Stimulated activated memory B cell treated with anti-CD40 and anti-IgM and Interleukin-4, amounts not matched to agents 10 μg/mL and 1 μg/mL and 100 μg/mL, for 72 hours (primary cell): ENCODE data around the gene USP28.
"Not testable (repeated sequence)": the region's sequence is repeated elsewhere in the genome, so short reads cannot be mapped to it uniquely, and the experiment has no call there.

ENCODE experiments used
- ATAC-seq: fragments of 150-1000 bp; cut with Tn5 transposase; 2 replicates; pipeline ENCODE4 v1.10.0; 2021
- H3K27ac Mint-ChIP-seq: one replicate; pipeline ENCODE4 v1.8.0; 2022; ENCODE audit warnings: mild to moderate bottlenecking, mixed read lengths
- H3K27me3 Mint-ChIP-seq: one replicate; pipeline ENCODE4 v1.8.0; 2022; ENCODE audit warnings: mixed read lengths
- H3K36me3 Mint-ChIP-seq: one replicate; pipeline ENCODE4 v1.8.0; 2022; ENCODE audit warnings: mixed read lengths
- H3K4me1 Mint-ChIP-seq: one replicate; pipeline ENCODE4 v1.8.0; 2022; ENCODE audit warnings: mixed read lengths
- H3K4me3 Mint-ChIP-seq: one replicate; pipeline ENCODE4 v1.8.0; 2022; ENCODE audit warnings: mild to moderate bottlenecking, moderate library complexity, mixed read lengths
- H3K9me3 Mint-ChIP-seq: one replicate; pipeline ENCODE4 v1.8.0; 2022; ENCODE audit warnings: mixed read lengths

Gene USP28

GRCh38 chr11:113875234-113876073 lies at the start of gene USP28:
Gene USP28, minus strand, starts transcription at chr11:113875572. Its CDS starts 71 bp downstream, at chr11:113875501.
- peaks cover 19% of the 10 kb centered on the region for H3K36me3 Mint-ChIP-seq
- peak within 1 kb of the TSS; percentile 86 for H3K27ac Mint-ChIP-seq
- peaks cover 62% of the 10 kb centered on the region for H3K4me1 Mint-ChIP-seq
- H3K9me3 Mint-ChIP-seq: peaks cover 3% of the 10 kb centered on the region
- ATAC-seq: peak; percentile 93
- peak within 1 kb of the TSS; percentile 93 for H3K4me3 Mint-ChIP-seq
- no peaks in the 10 kb centered on the region for H3K27me3 Mint-ChIP-seq

GRCh38 chr11:113923572-113923971 lies 48.2 kb upstream of the USP28 start:
- ATAC-seq: no peak
- H3K4me3 Mint-ChIP-seq: no peak overlapping the region
- peaks cover 15% of the 10 kb centered on the region for H3K4me1 Mint-ChIP-seq
- no peaks in the 10 kb centered on the region for H3K36me3 Mint-ChIP-seq
- no peaks in the 10 kb centered on the region for H3K9me3 Mint-ChIP-seq
- H3K27me3 Mint-ChIP-seq: peaks cover 9% of the 10 kb centered on the region
- H3K27ac Mint-ChIP-seq: no peak overlapping the region

- peaks cover 19% of the 10 kb centered on the region for H3K4me1 Mint-ChIP-seq
- not testable (repeated sequence) for ATAC-seq, H3K9me3 Mint-ChIP-seq, H3K4me3 Mint-ChIP-seq, H3K27me3 Mint-ChIP-seq, H3K27ac Mint-ChIP-seq, H3K36me3 Mint-ChIP-seq
Observed at GRCh38 chr11:113911491-113911890, 36.1 kb upstream of the USP28 start.

GRCh38 chr11:113908098-113908497 lies 32.7 kb upstream of the USP28 start:
- Mint-ChIP-seq H3K27ac (peak overlapping the region; percentile 47), H3K27me3 (no peaks in the 10 kb centered on the region), H3K9me3 (no peaks in the 10 kb centered on the region), H3K4me1 (peaks cover 19% of the 10 kb centered on the region), H3K36me3 (no peaks in the 10 kb centered on the region), H3K4me3 (no peak overlapping the region)
- ATAC-seq: no peak

GRCh38 chr11:113907681-113908080 lies 32.3 kb upstream of the USP28 start:
- no peak overlapping the region for H3K4me3 Mint-ChIP-seq
- H3K4me1 Mint-ChIP-seq: peaks cover 19% of the 10 kb centered on the region
- ATAC-seq: no peak
- H3K9me3 Mint-ChIP-seq: no peaks in the 10 kb centered on the region
- peak overlapping the region; percentile 47 for H3K27ac Mint-ChIP-seq
- no peaks in the 10 kb centered on the region for H3K27me3 Mint-ChIP-seq
- no peaks in the 10 kb centered on the region for H3K36me3 Mint-ChIP-seq

GRCh38 chr11:113907152-113907551 lies 31.8 kb upstream of the USP28 start:
- H3K4me3 Mint-ChIP-seq: no peak overlapping the region
- H3K27ac Mint-ChIP-seq: peak overlapping the region; percentile 47

GRCh38 chr11:113906516-113906915 lies 31.1 kb upstream of the USP28 start:
- Mint-ChIP-seq H3K36me3 (no peaks in the 10 kb centered on the region), H3K4me1 (peaks cover 19% of the 10 kb centered on the region), H3K9me3 (no peaks in the 10 kb centered on the region), H3K27ac (no peak overlapping the region), H3K27me3 (no peaks in the 10 kb centered on the region), H3K4me3 (no peak overlapping the region)
- ATAC-seq: no peak

More at GRCh38 chr11:113907152-113907551, 31.8 kb upstream of the USP28 start:
- ATAC-seq: no peak
- no peaks in the 10 kb centered on the region for H3K9me3 Mint-ChIP-seq
- no peaks in the 10 kb centered on the region for H3K36me3 Mint-ChIP-seq
- no peaks in the 10 kb centered on the region for H3K27me3 Mint-ChIP-seq
- H3K4me1 Mint-ChIP-seq: peaks cover 19% of the 10 kb centered on the region

GRCh38 chr11:113906038-113906437 lies 30.7 kb upstream of the USP28 start:
- Mint-ChIP-seq H3K4me3 (no peak overlapping the region), H3K36me3 (no peaks in the 10 kb centered on the region), H3K27me3 (no peaks in the 10 kb centered on the region), H3K4me1 (peaks cover 19% of the 10 kb centered on the region), H3K9me3 (no peaks in the 10 kb centered on the region), H3K27ac (no peak overlapping the region)
- no peak for ATAC-seq

- ATAC-seq: no peak
- no peak within 1 kb of the TSS for H3K4me3 Mint-ChIP-seq
- H3K27me3 Mint-ChIP-seq: no peaks in the 10 kb centered on the region
- no peaks in the 10 kb centered on the region for H3K9me3 Mint-ChIP-seq
- peaks cover 19% of the 10 kb centered on the region for H3K4me1 Mint-ChIP-seq
- no peaks in the 10 kb centered on the region for H3K36me3 Mint-ChIP-seq
- H3K27ac Mint-ChIP-seq: no peak within 1 kb of the TSS
Observed at GRCh38 chr11:113904379-113905101, 29.2 kb upstream of the USP28 start, which contains the start of gene HTR3B. Gene HTR3B, plus strand, starts transcription at chr11:113904796. Its CDS starts 138 bp downstream, at chr11:113904934.

GRCh38 chr11:113901141-113901540 lies 25.8 kb upstream of the USP28 start:
- peaks cover 21% of the 10 kb centered on the region for H3K4me1 Mint-ChIP-seq
- no peak overlapping the region for H3K4me3 Mint-ChIP-seq
- no peak overlapping the region for H3K27ac Mint-ChIP-seq
- H3K9me3 Mint-ChIP-seq: no peaks in the 10 kb centered on the region
- ATAC-seq: no peak
- H3K36me3 Mint-ChIP-seq: no peaks in the 10 kb centered on the region
- no peaks in the 10 kb centered on the region for H3K27me3 Mint-ChIP-seq

GRCh38 chr11:113896156-113896879 lies 20.9 kb upstream of the USP28 start:
- no peaks in the 10 kb centered on the region for H3K36me3 Mint-ChIP-seq
- peaks cover 32% of the 10 kb centered on the region for H3K4me1 Mint-ChIP-seq
- H3K4me3 Mint-ChIP-seq: no peak overlapping the region
- ATAC-seq: peak; percentile 80
- no peaks in the 10 kb centered on the region for H3K27me3 Mint-ChIP-seq
- H3K27ac Mint-ChIP-seq: peak overlapping the region; percentile 75
- H3K9me3 Mint-ChIP-seq: no peaks in the 10 kb centered on the region

GRCh38 chr11:113895367-113896155 lies 20.2 kb upstream of the USP28 start:
- Mint-ChIP-seq H3K4me3 (no peak overlapping the region), H3K9me3 (no peaks in the 10 kb centered on the region), H3K36me3 (no peaks in the 10 kb centered on the region), H3K27ac (peak overlapping the region; percentile 75), H3K4me1 (peaks cover 32% of the 10 kb centered on the region), H3K27me3 (no peaks in the 10 kb centered on the region)
- no peak for ATAC-seq

GRCh38 chr11:113894421-113894996 lies 19.1 kb upstream of the USP28 start:
- Mint-ChIP-seq H3K4me3 (no peak overlapping the region), H3K27me3 (no peaks in the 10 kb centered on the region), H3K4me1 (peaks cover 32% of the 10 kb centered on the region), H3K27ac (peak overlapping the region; percentile 73), H3K36me3 (no peaks in the 10 kb centered on the region), H3K9me3 (no peaks in the 10 kb centered on the region)
- no peak for ATAC-seq

GRCh38 chr11:113888848-113889247 lies 13.5 kb upstream of the USP28 start:
- Mint-ChIP-seq H3K36me3 (no peaks in the 10 kb centered on the region), H3K9me3 (no peaks in the 10 kb centered on the region)

More at GRCh38 chr11:113888848-113889247, 13.5 kb upstream of the USP28 start:
- H3K27me3 Mint-ChIP-seq: no peaks in the 10 kb centered on the region
- H3K27ac Mint-ChIP-seq: no peak overlapping the region
- ATAC-seq: no peak
- H3K4me3 Mint-ChIP-seq: no peak overlapping the region
- H3K4me1 Mint-ChIP-seq: no peaks in the 10 kb centered on the region
